ENCODE data around the gene RALGAPA1.
"Not testable (repeated sequence)": the region's sequence is repeated elsewhere in the genome, so short reads cannot be mapped to it uniquely, and the experiment has no call there.

Gene RALGAPA1

DNA sequence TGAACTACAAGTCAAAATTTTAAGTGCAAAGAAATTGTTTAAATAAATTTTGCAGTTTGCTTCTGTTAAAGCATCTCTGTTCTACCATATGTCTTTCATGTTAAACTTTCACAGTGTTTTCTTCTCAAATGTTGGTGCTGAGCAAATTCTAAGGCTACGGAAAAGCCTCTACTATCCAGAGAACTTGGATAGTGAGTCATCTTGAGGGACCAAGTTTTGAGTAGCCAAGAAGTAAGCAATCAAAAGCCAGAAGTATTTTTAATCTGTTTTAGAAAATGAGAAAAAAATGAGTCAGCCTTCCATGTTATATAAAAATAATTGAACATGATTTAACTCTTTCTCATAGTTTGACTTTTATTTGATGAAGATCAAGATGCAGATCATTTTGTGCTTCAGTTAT lies 20.4 kb upstream of the RALGAPA1 start:
- TF ChIP-seq, protein P1, sequence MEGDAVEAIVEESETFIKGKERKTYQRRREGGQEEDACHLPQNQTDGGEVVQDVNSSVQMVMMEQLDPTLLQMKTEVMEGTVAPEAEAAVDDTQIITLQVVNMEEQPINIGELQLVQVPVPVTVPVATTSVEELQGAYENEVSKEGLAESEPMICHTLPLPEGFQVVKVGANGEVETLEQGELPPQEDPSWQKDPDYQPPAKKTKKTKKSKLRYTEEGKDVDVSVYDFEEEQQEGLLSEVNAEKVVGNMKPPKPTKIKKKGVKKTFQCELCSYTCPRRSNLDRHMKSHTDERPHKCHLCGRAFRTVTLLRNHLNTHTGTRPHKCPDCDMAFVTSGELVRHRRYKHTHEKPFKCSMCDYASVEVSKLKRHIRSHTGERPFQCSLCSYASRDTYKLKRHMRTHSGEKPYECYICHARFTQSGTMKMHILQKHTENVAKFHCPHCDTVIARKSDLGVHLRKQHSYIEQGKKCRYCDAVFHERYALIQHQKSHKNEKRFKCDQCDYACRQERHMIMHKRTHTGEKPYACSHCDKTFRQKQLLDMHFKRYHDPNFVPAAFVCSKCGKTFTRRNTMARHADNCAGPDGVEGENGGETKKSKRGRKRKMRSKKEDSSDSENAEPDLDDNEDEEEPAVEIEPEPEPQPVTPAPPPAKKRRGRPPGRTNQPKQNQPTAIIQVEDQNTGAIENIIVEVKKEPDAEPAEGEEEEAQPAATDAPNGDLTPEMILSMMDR (IDR thresholded peaks at IDR 0.05; ENCODE audit: low read depth, low read length): no peak
- no peak for DNase-seq
- Histone ChIP-seq H3K36me3 (peaks cover 3% of the 10 kb centered on the region; the same call in 1 of the 2 replicates), H3K9me3 (no peaks in the 10 kb centered on the region), H3K27me3 (no peaks in the 10 kb centered on the region), H3K4me3 (ENCODE audit: low read depth, low read length) (no peak overlapping the region), H3K4me1 (no peaks in the 10 kb centered on the region)

DNA sequence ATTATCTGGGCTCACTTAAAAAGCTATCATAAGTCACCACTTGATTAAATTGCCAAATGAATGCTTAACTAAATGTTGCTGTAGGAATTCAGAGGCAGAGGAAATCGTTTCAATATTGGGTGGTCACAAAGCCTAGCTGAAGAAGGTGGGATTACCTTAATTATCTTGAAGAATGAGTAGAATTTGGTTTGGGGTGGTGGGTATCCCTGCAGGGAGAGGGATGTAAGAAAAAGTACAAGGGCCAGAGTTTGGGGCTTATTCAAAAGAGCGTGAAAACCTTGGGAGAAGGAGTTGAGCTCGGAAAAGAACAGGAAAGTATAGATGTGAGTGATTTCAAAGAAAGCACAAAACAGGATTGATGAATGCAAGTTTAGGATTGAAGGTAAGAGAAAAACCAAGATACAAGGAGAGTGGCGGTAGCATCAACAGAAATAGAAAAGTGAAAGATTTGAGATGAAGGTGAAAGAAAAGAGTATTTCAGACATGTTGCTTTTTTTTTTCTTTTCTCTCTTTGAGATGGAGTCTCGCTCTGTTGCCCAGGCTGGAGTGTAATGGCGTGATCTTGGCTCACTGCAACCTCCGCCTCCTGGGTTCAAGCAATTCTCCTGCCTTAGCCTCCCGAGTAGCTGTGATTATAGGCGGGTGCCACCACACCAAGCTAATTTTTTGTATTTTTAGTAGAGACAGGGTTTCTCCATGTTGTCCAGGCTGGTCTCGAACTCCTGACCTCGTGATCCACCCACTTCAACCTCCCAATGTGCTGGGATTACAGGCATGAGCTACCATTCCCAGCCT lies 18.8 kb upstream of the RALGAPA1 start:
- no peak for DNase-seq
- H3K4me3 ChIP-seq (ENCODE audit: low read depth, low read length): peak overlapping the region; percentile 99

DNA sequence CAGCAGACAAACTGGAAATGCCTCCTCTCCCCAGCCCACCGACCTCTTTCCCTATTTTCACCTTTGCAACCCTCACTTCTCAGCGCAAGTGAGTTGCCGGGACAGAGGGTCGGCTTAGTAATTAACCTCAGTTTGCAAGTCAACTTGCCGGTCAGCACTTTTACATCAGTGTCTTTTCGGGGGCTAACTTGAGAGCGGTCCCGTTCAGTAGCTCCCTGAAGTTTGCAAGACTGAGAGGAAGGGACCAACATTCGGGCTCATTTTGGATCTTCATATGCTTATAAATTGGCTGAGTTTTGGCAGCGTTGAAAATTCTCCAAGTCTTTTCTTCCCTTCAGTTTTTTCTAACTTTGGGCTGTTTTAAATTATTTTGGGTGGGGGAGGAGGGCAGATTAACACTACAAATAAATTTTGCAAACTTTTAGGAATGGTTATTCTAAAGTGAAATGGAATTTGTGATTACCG lies 17.9 kb upstream of the RALGAPA1 start:
- DNase-seq: no peak
- Histone ChIP-seq H3K9me3 (no peaks in the 10 kb centered on the region), H3K4me3 (ENCODE audit: low read depth, low read length) (peak overlapping the region; percentile 99), H3K4me1 (no peaks in the 10 kb centered on the region), H3K27me3 (no peaks in the 10 kb centered on the region), H3K36me3 (no peaks in the 10 kb centered on the region; the same call in 1 of the 2 replicates)
- TF ChIP-seq, protein P1 (IDR thresholded peaks at IDR 0.05; ENCODE audit: low read depth, low read length): no peak

More for the DNA sequence above, 18.8 kb upstream of the RALGAPA1 start:
- TF ChIP-seq, protein P1 (IDR thresholded peaks at IDR 0.05; ENCODE audit: low read depth, low read length): no peak
- Histone ChIP-seq H3K4me1 (no peaks in the 10 kb centered on the region), H3K27me3 (no peaks in the 10 kb centered on the region), H3K9me3 (no peaks in the 10 kb centered on the region), H3K36me3 (peaks cover 3% of the 10 kb centered on the region; the same call in 1 of the 2 replicates)

DNA sequence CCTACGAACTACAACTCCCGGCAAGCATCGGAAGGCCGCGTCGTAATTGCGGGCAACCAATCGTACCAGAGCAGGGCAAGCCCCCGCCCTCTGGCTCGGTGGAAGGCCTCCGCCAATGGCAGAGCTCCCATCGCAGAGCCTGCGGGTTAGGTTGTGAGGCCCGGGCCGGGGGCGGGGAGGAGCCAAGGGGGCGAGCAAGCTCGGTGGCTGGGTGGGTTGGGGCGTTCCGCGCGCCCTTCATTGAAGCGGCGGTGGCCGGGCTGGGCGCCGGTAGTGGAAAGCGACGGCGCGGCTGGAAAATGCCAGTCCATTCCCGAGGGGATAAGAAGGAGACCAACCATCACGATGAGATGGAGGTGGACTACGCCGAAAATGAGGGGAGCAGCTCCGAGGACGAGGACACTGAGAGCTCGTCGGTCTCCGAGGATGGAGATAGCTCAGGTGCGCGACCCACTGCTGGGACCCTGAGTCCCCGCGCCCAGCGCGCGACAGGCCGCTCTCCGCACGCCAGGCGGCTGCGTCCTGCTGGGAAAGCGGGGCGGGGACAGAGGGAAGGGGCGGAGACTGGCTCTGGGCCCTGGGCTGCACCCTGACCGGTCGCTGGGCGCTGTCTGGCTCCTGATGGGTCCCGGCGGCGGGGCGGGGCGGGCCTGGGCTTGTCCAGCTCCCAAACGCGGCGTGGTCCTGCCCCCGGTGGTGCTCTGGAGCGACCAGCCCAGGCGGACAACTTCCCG lies 17.3 kb upstream of the RALGAPA1 start, which contains the start of gene BRMS1L:
Gene BRMS1L, plus strand, starts transcription at position 121 of the 734 bp plus-strand sequence. Its CDS starts 179 bp downstream, at position 300.
- TF ChIP-seq, protein P1 (IDR thresholded peaks at IDR 0.05; ENCODE audit: low read depth, low read length): no peak
- no peaks in the 10 kb centered on the region for H3K4me1 ChIP-seq
- no peaks in the 10 kb centered on the region for H3K9me3 ChIP-seq
- H3K36me3 ChIP-seq: no peaks in the 10 kb centered on the region
- H3K4me3 ChIP-seq (ENCODE audit: low read depth, low read length): peak within 1 kb of the TSS; percentile 99
- H3K27me3 ChIP-seq: no peaks in the 10 kb centered on the region
- peak; percentile 100 for DNase-seq

DNA sequence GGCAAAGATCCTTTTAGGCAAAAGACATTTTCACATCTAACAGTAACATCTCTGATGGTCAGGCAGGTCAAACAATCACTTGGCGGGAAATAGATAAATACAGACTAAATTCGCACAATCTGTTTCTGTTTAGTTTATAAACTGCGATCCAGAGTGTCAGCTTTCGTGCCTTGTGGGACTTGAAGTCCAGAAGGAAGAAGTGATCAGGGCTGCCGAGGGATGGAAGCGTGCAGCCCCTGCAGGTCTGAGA lies 16.8 kb upstream of the RALGAPA1 start:
- no peaks in the 10 kb centered on the region for H3K36me3 ChIP-seq
- H3K4me1 ChIP-seq: no peaks in the 10 kb centered on the region
- no peaks in the 10 kb centered on the region for H3K9me3 ChIP-seq
- no peak for DNase-seq
- H3K4me3 ChIP-seq (ENCODE audit: low read depth, low read length): peak overlapping the region; percentile 89
- H3K27me3 ChIP-seq: no peaks in the 10 kb centered on the region
- TF ChIP-seq, protein P1 (IDR thresholded peaks at IDR 0.05; ENCODE audit: low read depth, low read length): no peak

DNA sequence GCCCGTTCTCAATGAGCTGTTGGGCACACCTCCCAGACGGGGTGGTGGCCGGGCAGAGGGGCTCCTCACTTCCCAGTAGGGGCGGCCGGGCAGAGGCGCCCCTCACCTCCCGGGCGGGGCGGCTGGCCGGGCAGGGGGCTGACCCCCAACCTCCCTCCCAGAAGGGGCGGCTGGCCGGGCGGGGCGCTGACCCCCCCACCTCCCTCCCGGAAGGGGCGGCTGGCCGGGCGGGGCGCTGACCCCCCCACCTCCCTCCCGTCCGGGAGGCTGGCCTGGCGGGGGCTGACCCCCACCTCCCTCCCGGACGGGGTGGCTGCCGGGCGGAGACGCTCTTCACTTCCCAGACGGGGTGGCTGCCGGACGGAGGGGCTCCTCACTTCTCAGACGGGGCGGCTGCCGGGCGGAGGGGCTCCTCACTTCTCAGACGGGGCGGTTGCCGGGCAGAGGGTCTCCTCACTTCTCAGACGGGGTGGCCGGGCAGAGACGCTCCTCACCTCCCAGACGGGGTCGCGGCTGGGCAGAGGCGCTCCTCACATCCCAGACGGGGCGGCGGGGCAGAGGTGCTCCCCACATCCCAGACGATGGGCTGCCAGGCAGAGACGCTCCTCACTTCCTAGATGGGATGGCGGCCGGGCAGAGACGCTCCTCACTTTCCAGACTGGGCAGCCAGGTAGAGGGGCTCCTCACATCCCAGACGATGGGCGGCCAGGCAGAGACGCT lies 15.5 kb upstream of the RALGAPA1 start:
- H3K9me3 ChIP-seq; H3K4me3 ChIP-seq (ENCODE audit: low read depth, low read length); H3K36me3 ChIP-seq; DNase-seq; H3K4me1 ChIP-seq; H3K27me3 ChIP-seq: not testable (repeated sequence)

Measured in BE2C (cell line).